ENCODE data around the gene CDC23.

GRCh38 chr5:138241688-138242571 lies 28.8 kb upstream of the CDC23 start:
- TF ChIP-seq, protein P1, sequence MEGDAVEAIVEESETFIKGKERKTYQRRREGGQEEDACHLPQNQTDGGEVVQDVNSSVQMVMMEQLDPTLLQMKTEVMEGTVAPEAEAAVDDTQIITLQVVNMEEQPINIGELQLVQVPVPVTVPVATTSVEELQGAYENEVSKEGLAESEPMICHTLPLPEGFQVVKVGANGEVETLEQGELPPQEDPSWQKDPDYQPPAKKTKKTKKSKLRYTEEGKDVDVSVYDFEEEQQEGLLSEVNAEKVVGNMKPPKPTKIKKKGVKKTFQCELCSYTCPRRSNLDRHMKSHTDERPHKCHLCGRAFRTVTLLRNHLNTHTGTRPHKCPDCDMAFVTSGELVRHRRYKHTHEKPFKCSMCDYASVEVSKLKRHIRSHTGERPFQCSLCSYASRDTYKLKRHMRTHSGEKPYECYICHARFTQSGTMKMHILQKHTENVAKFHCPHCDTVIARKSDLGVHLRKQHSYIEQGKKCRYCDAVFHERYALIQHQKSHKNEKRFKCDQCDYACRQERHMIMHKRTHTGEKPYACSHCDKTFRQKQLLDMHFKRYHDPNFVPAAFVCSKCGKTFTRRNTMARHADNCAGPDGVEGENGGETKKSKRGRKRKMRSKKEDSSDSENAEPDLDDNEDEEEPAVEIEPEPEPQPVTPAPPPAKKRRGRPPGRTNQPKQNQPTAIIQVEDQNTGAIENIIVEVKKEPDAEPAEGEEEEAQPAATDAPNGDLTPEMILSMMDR (IDR thresholded peaks at IDR 0.05; ENCODE audit: control extremely low read depth in 1 of 3, insufficient read depth in 1 of 3, low read depth in 1 of 3, low read length in 3 of 3) = no peak
- no peak for TF ChIP-seq POLR2A (IDR thresholded peaks at IDR 0.05; ENCODE audit: control extremely low read depth in 1 of 2, low read depth in 2 of 2, low read length in 2 of 2)
- TF ChIP-seq, protein P2, sequence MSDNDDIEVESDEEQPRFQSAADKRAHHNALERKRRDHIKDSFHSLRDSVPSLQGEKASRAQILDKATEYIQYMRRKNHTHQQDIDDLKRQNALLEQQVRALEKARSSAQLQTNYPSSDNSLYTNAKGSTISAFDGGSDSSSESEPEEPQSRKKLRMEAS (IDR thresholded peaks at IDR 0.05) = no peak; the same call in 1 of the 2 replicates
- TF ChIP-seq ATF2 (IDR thresholded peaks at IDR 0.05; ENCODE audit: low read length) = no peak
- no peak for TF ChIP-seq EP300 (IDR thresholded peaks at IDR 0.05; ENCODE audit: borderline replicate concordance in 1 of 2, low read depth in 2 of 2, low read length in 2 of 2)
- TF ChIP-seq RFX5 (IDR thresholded peaks at IDR 0.05; ENCODE audit: borderline replicate concordance, low read depth, low read length) = no peak
- no peak for TF ChIP-seq KDM5A (IDR thresholded peaks at IDR 0.05; ENCODE audit: low read length)
